SHP77 (cell line): ENCODE measurements around the gene SELP.
A peak's percentile ranks its signal among the peaks of the same experiment; 100 is the strongest.

ENCODE experiments used
- DNase-seq, 2 experiments: peaks; one replicate each; lab custom pipeline; 2025; lab: John Stamatoyannopoulos, UW

Gene SELP

DNA sequence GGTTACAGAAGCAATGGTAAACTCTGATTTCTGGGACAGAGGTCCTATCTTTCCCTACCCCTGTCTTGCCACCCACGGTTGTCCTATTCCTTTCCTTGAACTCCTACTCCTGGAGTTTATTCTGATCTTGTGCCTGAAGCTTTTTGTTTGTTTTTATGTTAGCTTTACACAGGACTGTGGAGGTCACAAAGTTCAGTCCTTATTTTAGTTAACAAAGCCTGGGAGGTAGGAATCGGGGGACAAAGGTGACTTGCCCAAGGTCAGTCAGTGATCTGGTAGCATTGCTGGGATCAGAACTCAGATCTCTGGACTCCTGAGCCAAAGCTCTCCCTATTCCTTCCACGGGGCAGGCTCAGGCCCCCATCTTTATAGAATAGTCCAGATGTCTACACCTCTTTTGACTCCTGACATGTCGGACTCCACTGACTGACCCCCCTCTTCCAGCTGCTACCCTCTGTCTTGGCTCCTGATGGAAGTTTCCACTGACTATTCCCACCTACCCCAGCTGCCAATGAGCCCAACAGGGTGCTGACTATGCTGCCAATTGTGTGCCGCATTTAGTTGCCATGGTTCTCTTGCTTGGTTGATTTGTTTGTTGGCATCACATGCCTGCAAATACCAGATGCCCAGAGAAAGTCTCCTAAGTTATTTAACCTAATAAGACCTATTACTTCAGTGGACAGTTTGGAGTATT is 53.5 kb downstream of the SELP start:
- DNase-seq: no peak

DNA sequence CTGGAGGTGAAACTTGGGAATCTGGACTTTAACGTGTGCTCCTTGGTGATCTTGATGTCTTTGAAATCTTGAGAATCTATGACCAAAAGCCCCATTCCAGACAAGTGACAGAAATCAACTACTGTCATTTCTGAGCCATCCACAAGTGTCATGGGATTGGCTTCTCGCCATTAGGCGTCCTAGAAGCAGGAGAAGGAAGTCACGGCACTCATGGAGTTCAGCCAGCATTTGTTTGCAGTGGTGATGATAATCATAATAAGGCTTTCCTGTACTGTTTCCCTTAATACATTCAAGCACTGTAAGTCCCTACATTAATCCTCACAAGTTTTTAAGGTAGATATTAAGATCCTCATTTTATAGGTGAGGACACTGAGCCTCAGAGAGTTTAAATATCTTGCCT is 55.6 kb downstream of the SELP start:
- DNase-seq: no peak

GRCh38 chr1:169572187-169572586 is 57.7 kb downstream of the SELP start:
- DNase-seq: no peak

GRCh38 chr1:169571450-169571849 is 58.5 kb downstream of the SELP start:
- no peak for DNase-seq

DNA sequence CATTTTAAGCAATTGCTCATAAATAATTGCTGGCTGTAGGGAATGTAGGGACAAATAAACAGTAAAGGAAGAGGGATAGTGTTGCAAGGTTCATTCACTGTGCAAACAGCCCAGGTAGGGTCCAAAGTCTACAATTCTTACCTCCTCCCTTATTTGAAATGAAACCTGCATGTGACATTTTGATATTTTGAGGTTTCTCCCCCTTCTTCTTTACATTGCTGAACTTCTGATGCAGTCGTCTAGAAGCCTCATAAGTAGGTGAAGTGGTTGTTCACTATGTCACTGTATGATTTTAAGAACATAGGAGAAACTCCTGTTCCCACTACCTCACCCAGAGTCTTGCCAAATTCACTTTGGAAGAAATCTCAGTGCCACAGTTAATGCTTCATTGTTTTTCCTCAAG is 59.8 kb downstream of the SELP start:
- no peak for DNase-seq

DNA sequence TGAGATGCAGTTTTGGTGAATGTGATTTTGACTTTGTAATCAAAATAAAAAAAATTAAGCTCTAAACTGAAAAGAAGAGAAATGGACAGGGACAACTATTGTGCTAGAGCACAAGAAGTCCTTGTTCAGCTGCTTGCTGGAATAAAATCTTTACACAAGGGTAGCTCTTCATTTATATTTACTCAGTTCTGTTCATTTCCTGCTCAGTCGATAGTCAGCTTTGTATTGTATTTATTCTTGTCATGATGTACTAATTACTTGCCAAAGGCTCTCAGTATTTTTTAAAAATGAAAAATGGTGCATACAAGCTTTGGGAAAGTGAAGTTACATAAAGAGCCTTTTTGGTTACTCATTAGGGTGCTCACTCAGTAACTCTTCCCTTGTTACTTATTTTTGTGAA is 61.4 kb downstream of the SELP start:
- no peak for DNase-seq

DNA sequence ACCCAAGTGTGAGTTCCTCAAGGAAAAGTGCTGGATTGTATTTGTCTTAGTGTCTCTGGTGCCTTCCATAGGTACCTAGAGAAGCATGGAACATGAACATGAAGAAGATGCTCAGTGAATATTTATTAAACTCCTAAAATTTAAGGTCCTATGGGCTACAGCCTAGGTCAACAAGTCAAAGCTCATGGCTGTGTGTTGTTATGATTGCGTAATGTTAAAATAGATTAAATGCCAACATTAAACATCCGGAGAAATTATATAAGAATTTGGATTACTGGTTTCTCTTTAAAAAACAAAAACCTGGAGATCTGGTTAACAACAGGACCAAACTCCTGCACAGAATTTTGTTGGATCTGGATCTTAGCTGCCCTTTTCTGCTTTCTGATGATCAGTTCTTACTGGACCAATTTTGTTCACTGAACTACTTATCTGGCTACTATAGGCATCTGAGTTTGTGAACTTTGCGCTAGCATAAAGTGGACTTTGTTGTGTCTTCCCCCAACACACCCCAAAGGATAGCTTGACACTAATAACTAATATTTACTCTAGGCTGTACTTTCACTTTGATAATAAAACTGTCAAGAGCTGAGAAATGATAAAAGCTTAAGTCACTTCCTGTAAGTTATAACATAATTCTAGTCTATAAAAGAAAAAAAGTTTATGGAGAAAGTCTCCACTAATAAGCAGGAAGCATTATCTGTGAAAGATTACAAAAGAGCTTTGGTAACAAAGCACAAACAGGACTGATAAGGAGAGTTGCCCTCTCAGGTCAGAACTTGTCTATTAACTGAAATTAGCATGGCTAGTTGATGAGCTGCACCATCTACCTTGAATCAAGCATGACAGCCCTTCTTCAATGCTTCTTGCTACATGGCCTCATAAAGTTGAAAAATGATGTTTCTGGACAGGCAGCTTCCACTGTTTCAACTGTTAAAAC is 64.3 kb downstream of the SELP start:
- DNase-seq: no peak

GRCh38 chr1:169563650-169564049 is 66.3 kb downstream of the SELP start:
- no peak for DNase-seq

GRCh38 chr1:169563019-169563615 is 66.8 kb downstream of the SELP start:
- no peak for DNase-seq

GRCh38 chr1:169561692-169562091 is 68.2 kb downstream of the SELP start:
- no peak for DNase-seq

- no peak for DNase-seq
Observed at GRCh38 chr1:169557131-169557530, 72.8 kb downstream of the SELP start.

GRCh38 chr1:169550294-169550693 is 79.6 kb downstream of the SELP start:
- peak; percentile 59 to 61 for DNase-seq

- no peak for DNase-seq
Observed at GRCh38 chr1:169548282-169548681, 81.6 kb downstream of the SELP start.

GRCh38 chr1:169546087-169546995 is 83.6 kb downstream of the SELP start:
- DNase-seq: peak; percentile 66 to 69

- DNase-seq: no peak
Observed at GRCh38 chr1:169545472-169545871, 84.5 kb downstream of the SELP start.

DNA sequence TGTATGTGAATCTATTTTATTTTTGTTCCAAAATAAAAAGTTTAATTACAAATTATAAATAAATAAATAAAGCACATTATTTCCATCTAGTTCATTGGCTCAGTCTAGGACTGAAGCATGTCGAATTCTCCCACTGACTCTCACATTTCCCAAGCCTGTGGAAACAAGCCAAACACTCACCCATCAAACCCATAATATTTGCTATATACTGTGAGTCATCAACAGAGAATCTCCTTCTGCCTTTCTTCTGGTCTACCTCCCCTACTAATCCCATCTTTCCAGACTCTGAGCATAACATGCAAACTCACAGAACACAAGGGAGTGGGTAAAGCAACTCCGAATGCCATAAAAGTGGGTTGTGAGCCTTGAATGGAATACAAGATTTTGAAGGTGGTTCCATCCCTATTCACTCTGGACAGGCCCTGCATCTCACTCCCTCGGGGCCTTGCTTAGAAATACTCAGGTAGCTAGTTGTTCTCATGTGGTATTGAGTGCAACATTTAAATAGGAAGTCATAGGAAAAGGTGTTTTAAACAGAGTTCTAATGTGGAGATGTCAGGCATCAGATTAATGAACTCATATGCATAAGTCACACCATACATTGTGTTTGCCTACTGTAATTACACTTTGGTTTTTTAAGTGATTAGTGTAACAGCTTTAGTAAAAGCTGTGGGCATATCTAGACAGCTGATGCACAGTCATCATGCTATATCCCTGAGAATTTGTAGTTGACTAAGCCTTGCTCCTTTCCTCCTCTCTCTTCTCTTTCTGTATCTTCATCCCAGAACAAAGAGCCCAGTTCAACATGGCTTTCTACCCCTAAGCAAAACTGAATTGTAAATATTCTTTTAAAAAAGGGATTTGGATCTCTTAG is 90.7 kb downstream of the SELP start:
- DNase-seq: no peak
